HepG2 (cell line): ENCODE data around the gene NT5C1A. TPM values are rescaled to one million over a fixed set of nuclear protein-coding genes. Genes with fewer than 3 reads are reported as not detected.

Experiments used
- CBX2 ChIP-seq, 2 experiments: fragments of 200-600 bp in 1 of 2; sonication (generic); formaldehyde crosslinking in 1 of 2; IDR thresholded peaks; 2 replicates each; pipeline versions ENCODE4 v1.7.0 to v1.8.1; 2018 to 2022; ENCODE audit warnings: low read depth in 2 of 2, low read length in 1 of 2, mild to moderate bottlenecking in 1 of 2, missing genetic modification reagents in 1 of 2
- CC2D1A ChIP-seq: sonication (generic); formaldehyde crosslinking; IDR thresholded peaks from 2 replicates; pipeline ENCODE4 v1.8.1; 2023; ENCODE audit warnings: mild to moderate bottlenecking, missing genetic modification reagents
- CREM ChIP-seq, 2 experiments: sonication (generic) in 1 of 2; formaldehyde crosslinking in 1 of 2; IDR thresholded peaks; 2 replicates each; pipeline versions ENCODE4 v1.4.0 to v1.6.1; 2016 to 2020; ENCODE audit warnings: antibody characterized with exemption in 1 of 2, mild to moderate bottlenecking in 1 of 2, missing genetic modification reagents in 1 of 2
- FOSL2 ChIP-seq: sonication (generic); formaldehyde crosslinking; IDR thresholded peaks from 2 replicates; pipeline ENCODE4 v1.4.0; 2020; ENCODE audit warnings: missing genetic modification reagents
- HNF4G ChIP-seq, 2 experiments: sonication (generic) in 1 of 2; formaldehyde crosslinking in 1 of 2; IDR thresholded peaks; 2 replicates each; pipeline versions ENCODE4 v1.4.0 to v1.6.1; 2011 to 2020; ENCODE audit warnings: borderline replicate concordance in 2 of 2, low read depth in 2 of 2, mild to moderate bottlenecking in 2 of 2, low read length in 1 of 2, missing genetic modification reagents in 1 of 2, moderate library complexity in 1 of 2
- HOXA9 ChIP-seq: sonication (generic); formaldehyde crosslinking; IDR thresholded peaks from 2 replicates; pipeline ENCODE4 v1.8.1; 2022; ENCODE audit warnings: missing genetic modification reagents, mild to moderate bottlenecking, moderate library complexity, borderline replicate concordance
- KMT2A ChIP-seq: sonication (generic); formaldehyde crosslinking; IDR thresholded peaks from 2 replicates; pipeline ENCODE4 v1.4.0; 2020; ENCODE audit warnings: missing genetic modification reagents
- MAZ ChIP-seq, 2 experiments: sonication (generic) in 1 of 2; formaldehyde crosslinking in 1 of 2; IDR thresholded peaks; 2 replicates each; pipeline versions ENCODE4 v1.5.0 to v1.6.1; 2012 to 2020; ENCODE audit warnings: low read depth in 2 of 2, mild to moderate bottlenecking in 2 of 2, borderline replicate concordance in 1 of 2, improper control_type of control experiment in 1 of 2, low read length in 1 of 2, missing genetic modification reagents in 1 of 2, moderate library complexity in 1 of 2
- PLRG1 ChIP-seq: fragments of 450-650 bp; conservative IDR thresholded peaks from 2 replicates; pipeline ENCODE4 v1.6.1; 2016
- SIX4 ChIP-seq: sonication (generic); formaldehyde crosslinking; IDR thresholded peaks from 2 replicates; pipeline ENCODE4 v1.4.0; 2020; ENCODE audit warnings: missing genetic modification reagents
- SOX5 ChIP-seq: IDR thresholded peaks from 2 replicates; pipeline ENCODE4 v1.6.1; 2016; ENCODE audit warnings: borderline replicate concordance
- THAP11 ChIP-seq: IDR thresholded peaks from 2 replicates; pipeline ENCODE4 v1.6.1; 2016; ENCODE audit warnings: missing biosample characterization, missing genetic modification reagents
- THAP9 ChIP-seq: sonication (generic); formaldehyde crosslinking; IDR thresholded peaks from 2 replicates; pipeline ENCODE4; 2020; ENCODE audit warnings: missing genetic modification reagents, mild to moderate bottlenecking, borderline replicate concordance
- ZFY ChIP-seq: sonication (generic); formaldehyde crosslinking; IDR thresholded peaks from 2 replicates; pipeline ENCODE4 v1.4.0; 2020; ENCODE audit warnings: missing genetic modification reagents
- ZMYM3 ChIP-seq: sonication (generic); formaldehyde crosslinking; IDR thresholded peaks from 2 replicates; pipeline ENCODE4 v1.5.1; 2020; ENCODE audit warnings: mild to moderate bottlenecking, missing genetic modification reagents
- ZMYM4 ChIP-seq: sonication (generic); formaldehyde crosslinking; IDR thresholded peaks from 2 replicates; pipeline ENCODE4 v1.8.1; 2023; ENCODE audit warnings: mild to moderate bottlenecking, missing genetic modification reagents
- ZNF337 ChIP-seq: sonication (generic); formaldehyde crosslinking; IDR thresholded peaks from 2 replicates; pipeline ENCODE4 v1.5.1; 2020; ENCODE audit warnings: missing genetic modification reagents, low read depth, mild to moderate bottlenecking, borderline replicate concordance
- ZNF556 ChIP-seq: sonication (generic); formaldehyde crosslinking; IDR thresholded peaks from 2 replicates; pipeline ENCODE4 v1.4.0; 2020; ENCODE audit warnings: mild to moderate bottlenecking, missing genetic modification reagents, borderline replicate concordance
- ZNF574 ChIP-seq: sonication (generic); formaldehyde crosslinking; IDR thresholded peaks from 2 replicates; pipeline ENCODE4 v1.4.0; 2020; ENCODE audit warnings: missing genetic modification reagents
- ZNF660 ChIP-seq: sonication (generic); formaldehyde crosslinking; IDR thresholded peaks from 2 replicates; pipeline ENCODE4 v1.5.1; 2020; ENCODE audit warnings: mild to moderate bottlenecking, low read depth, missing genetic modification reagents, borderline replicate concordance
- ZNF788 ChIP-seq: sonication (generic); formaldehyde crosslinking; IDR thresholded peaks from 2 replicates; pipeline ENCODE4 v1.5.0; 2020; ENCODE audit warnings: mild to moderate bottlenecking, missing genetic modification reagents, borderline replicate concordance
- polyA plus RNA-seq, 8 experiments: library from polyadenylated mRNA; depleted of rRNA in 3 of 8; stranded (reverse) in 7 of 8; unstranded in 1 of 8; fragments of >200 nt; fragmentation: Illumina TruSeq in 4 of 8; extraction: Trizol in 4 of 8; gene quantifications; 2 replicates each; pipeline versions ENCODE4 v1.2.1 to v1.2.3, GENCODE V29; 2011 to 2016; ENCODE audit warnings: low read depth in 4 of 8, missing spikeins in 1 of 8, mixed read lengths in 1 of 8; ENCODE audit not compliant: insufficient read depth in 1 of 8
- total RNA-seq, 5 experiments: library from RNA; depleted of rRNA; stranded (reverse); fragments of >200 nt; fragmentation: Illumina TruSeq; extraction: Trizol; gene quantifications; 2 replicates each; pipeline ENCODE4 v1.2.3, GENCODE V29; 2016; ENCODE audit warnings: low read depth in 1 of 5

Gene NT5C1A
- total and polyA plus RNA-seq, 2 of the 13 experiments (the other 11 are each of a cell fraction or from before 2014, with no cell fraction given), result not detected

- TF ChIP-seq MAZ (IDR thresholded peaks at IDR 0.05; ENCODE audit: borderline replicate concordance, low read depth, low read length), result peak; percentile 87; the same call in 1 of the 2 replicates
- no peak for TF ChIP-seq MAZ (CRISPR knock-in tag; IDR thresholded peaks at IDR 0.05; ENCODE audit: low read depth)
- no peak for TF ChIP-seq CC2D1A
- TF ChIP-seq KMT2A (CRISPR knock-in tag), result peak; percentile 35; the same call in 1 of the 2 replicates
- TF ChIP-seq ZMYM3 (CRISPR knock-in tag), result peak; percentile 41; the same call in 1 of the 2 replicates
- peak; percentile 50; the same call in 1 of the 2 replicates for TF ChIP-seq ZNF556 (CRISPR knock-in tag)
- TF ChIP-seq HOXA9 (CRISPR knock-in tag), result no peak
- no peak for TF ChIP-seq CBX2 (IDR thresholded peaks at IDR 0.05; ENCODE audit: low read depth, low read length)
- no peak for TF ChIP-seq CBX2 (CRISPR knock-in tag; IDR thresholded peaks at IDR 0.05; ENCODE audit: low read depth)
- TF ChIP-seq ZNF788 (CRISPR knock-in tag), result 0 out of 2 replicates have a peak, but pooled peaks have one; percentile 39
- 0 out of 2 replicates have a peak, but pooled peaks have one; percentile 33 for TF ChIP-seq THAP9 (CRISPR knock-in tag)
- TF ChIP-seq SIX4 (CRISPR knock-in tag), result no peak
- TF ChIP-seq THAP11 (CRISPR knock-in tag), result peak; percentile 52; the same call in 1 of the 2 replicates
- 0 out of 2 replicates have a peak, but pooled peaks have one; percentile 15 for TF ChIP-seq SOX5
- no peak for TF ChIP-seq PLRG1
- no peak for TF ChIP-seq CREM (IDR thresholded peaks at IDR 0.05)
- TF ChIP-seq CREM (CRISPR knock-in tag; IDR thresholded peaks at IDR 0.05), result no peak
- no peak for TF ChIP-seq ZNF660
- TF ChIP-seq ZNF574 (CRISPR knock-in tag), result peak; percentile 98
- peak; percentile 91 for TF ChIP-seq ZMYM4 (CRISPR knock-in tag)
- TF ChIP-seq ZFY (CRISPR knock-in tag), result 0 out of 2 replicates have a peak, but pooled peaks have one; percentile 19
- no peak for TF ChIP-seq ZNF337 (CRISPR knock-in tag)
- no peak; the same call in 1 of the 2 replicates for TF ChIP-seq HNF4G (IDR thresholded peaks at IDR 0.05; ENCODE audit: borderline replicate concordance, low read depth, low read length)
- no peak for TF ChIP-seq HNF4G (CRISPR knock-in tag; IDR thresholded peaks at IDR 0.05; ENCODE audit: borderline replicate concordance, low read depth)
- TF ChIP-seq FOSL2 (CRISPR knock-in tag), result 0 out of 2 replicates have a peak, but pooled peaks have one; percentile 20
These were observed 62.1 kb downstream of the NT5C1A start (continued) for GRCh38 chr1:39609618-39610331.
